HCT116 (cell line): Measurements from ENCODE around the gene PGS1.

Source experiments
- CTCF ChIP-seq, 3 experiments: fragments of 200-600 bp in 1 of 3; sonication (generic) in 1 of 3; IDR thresholded peaks in 2 of 3; conservative IDR thresholded peaks in 1 of 3; 2 replicates each; pipeline ENCODE4 v1.5.1; 2012 to 2017; ENCODE audit warnings: low read depth in 2 of 3, low read length in 2 of 3, antibody characterized with exemption in 1 of 3, borderline replicate concordance in 1 of 3, control low read depth in 1 of 3, mild to moderate bottlenecking in 1 of 3, mixed read lengths in 1 of 3, mixed run types in 1 of 3, moderate library complexity in 1 of 3; ENCODE audit not compliant: insufficient read depth in 1 of 3
- EZH2 ChIP-seq: fragments of 200-600 bp; sonication (generic); IDR thresholded peaks from 2 replicates; pipeline ENCODE4 v1.6.1; 2017; ENCODE audit warnings: antibody characterized with exemption, mixed run types
- EZH2phosphoT487 ChIP-seq: fragments of 200-600 bp; IDR thresholded peaks from 2 replicates; pipeline ENCODE4 v1.6.1; 2018; ENCODE audit warnings: antibody characterized with exemption, borderline replicate concordance
- MAX ChIP-seq: IDR thresholded peaks from 2 replicates; pipeline ENCODE4 v1.6.1; 2012
- SIN3A ChIP-seq: IDR thresholded peaks from 2 replicates; pipeline ENCODE4 v1.6.1; 2012; ENCODE audit warnings: low read depth
- SP1 ChIP-seq: IDR thresholded peaks from 2 replicates; pipeline ENCODE4 v1.6.1; 2012; ENCODE audit warnings: low read depth
- YY1 ChIP-seq: IDR thresholded peaks from 2 replicates; pipeline ENCODE4 v1.6.1; 2011; ENCODE audit warnings: low read length, low read depth, moderate library complexity, mild to moderate bottlenecking; ENCODE audit not compliant: insufficient replicate concordance; ENCODE audit errors: extremely low read depth
- ZNF274 ChIP-seq: fragments of 200-500 bp; sonication (Bioruptor generic); IDR thresholded peaks from 2 replicates; pipeline ENCODE4 v1.6.1; 2014; ENCODE audit warnings: mild to moderate bottlenecking, low read depth, low read length, inconsistent platforms

- TF ChIP-seq EZH2phosphoT487, result no peak
- TF ChIP-seq CTCF (IDR thresholded peaks at IDR 0.05 in 2 of 3, conservative IDR thresholded peaks at IDR 0.05 in 1 of 3; ENCODE audit: borderline replicate concordance in 1 of 3, insufficient read depth in 1 of 3, low read depth in 2 of 3, low read length in 2 of 3), result no peak
- TF ChIP-seq ZNF274, result no peak
- TF ChIP-seq SP1, result peak; percentile 74
- no peak for TF ChIP-seq YY1
- TF ChIP-seq MAX, result no peak
- TF ChIP-seq SIN3A, result peak; percentile 35; the same call in 1 of the 2 replicates
- TF ChIP-seq EZH2, result no peak
Observed at GRCh38 chr17:78343187-78343542, 35.3 kb upstream of the PGS1 start.
